GM12873 (cell line): ENCODE results near the gene CCNF.

ENCODE experiments used
- CTCF ChIP-seq: IDR thresholded peaks from 2 replicates; pipeline ENCODE4 v1.5.1; 2012; ENCODE audit warnings: low read depth, mild to moderate bottlenecking, moderate library complexity, low read length, control low read depth; ENCODE audit not compliant: insufficient read depth; ENCODE audit errors: missing control alignments

The CCNF gene

DNA sequence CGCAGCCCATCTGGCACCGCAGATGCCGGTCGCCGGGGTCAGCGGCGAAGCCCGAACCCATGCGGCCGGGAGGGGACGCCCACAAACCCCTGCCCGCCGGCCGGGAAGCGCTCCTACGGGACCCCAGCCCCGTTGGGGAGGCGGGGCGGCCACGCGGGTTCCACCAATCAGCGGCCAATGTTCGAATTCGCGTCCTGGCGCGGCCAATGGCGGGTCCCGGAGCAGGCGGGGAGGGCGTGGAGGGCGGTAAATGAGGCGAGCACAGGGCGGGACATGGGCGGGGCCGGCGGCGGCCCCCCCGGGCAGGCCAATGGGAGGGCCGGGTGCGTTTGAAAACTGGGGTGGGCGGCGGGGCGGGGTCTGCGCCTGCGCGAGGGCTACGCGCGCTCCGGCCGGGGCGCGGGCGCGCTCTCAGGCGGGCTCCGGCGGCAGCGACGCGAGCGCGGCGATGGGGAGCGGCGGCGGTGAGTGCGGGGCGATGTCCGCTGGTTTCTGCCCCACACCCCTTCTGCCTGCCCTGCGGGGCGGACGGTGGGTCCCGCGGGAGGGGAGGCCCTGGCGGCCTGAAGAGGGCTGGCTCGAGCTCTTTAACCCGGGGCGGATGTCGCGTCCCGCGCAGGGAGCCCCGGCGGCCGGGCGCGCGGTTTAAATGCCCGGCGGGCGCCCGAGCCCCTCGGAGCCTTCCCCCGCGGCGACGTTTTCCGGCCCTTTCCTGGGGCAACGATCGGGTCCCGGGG, at the start of gene CCNF:
Gene CCNF (plus strand): TSS at position 414 of the 737 bp plus-strand sequence. CDS start 35 bp downstream, at position 449.
- TF ChIP-seq CTCF = no peak

DNA sequence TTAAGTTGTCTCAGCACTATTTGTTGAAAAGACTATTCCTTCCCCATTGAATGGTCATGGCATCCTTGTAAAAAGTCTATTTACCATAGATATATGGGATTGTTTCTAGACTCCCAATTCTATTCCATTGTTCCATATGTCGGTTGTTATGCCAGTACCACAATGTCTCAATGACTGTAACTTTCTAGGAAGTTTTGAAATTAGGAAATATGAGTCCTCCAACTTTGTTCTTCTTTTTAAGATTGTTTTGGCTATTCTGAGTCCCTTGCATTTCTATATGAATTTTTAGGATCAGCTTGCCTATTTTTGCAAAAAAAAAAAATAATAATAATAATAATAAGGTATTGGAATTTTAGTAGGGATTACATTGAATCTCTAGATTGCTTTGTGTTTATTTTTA, 45.7 kb upstream of the CCNF start:
- no peak for TF ChIP-seq CTCF

DNA sequence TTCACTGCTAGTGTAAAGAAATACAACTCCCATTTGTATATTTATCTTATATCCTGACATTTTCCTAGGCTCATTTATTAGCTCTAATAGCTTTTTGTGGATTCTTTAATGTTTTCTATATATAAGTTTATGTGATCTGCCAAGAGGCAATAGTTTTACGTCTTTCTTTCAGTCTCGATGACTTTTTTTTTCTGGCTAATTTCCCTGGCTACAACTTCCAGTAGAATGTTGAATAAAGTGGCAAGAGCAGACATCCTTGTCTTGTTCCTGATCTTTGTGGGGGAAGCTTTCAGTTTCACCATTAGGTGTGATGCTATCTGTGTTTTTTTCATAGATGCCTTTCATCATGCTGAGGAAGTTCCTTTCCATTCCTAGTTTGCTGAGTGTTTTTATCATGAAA, 44.8 kb upstream of the CCNF start:
- TF ChIP-seq CTCF = no peak

- no peak for TF ChIP-seq CTCF
These were observed 43.9 kb upstream of the CCNF start for GRCh38 chr16:2385190-2385836.

- TF ChIP-seq CTCF = peak; percentile 20
These were observed 42.3 kb upstream of the CCNF start for GRCh38 chr16:2386990-2387389.

GRCh38 chr16:2388139-2388874, 40.9 kb upstream of the CCNF start:
- no peak for TF ChIP-seq CTCF

GRCh38 chr16:2388875-2389433, 40.3 kb upstream of the CCNF start:
- TF ChIP-seq CTCF = no peak
